OCI-LY7 (cell line): Measurements from ENCODE around the gene DPM2. TPM values are rescaled to one million over a fixed set of nuclear protein-coding genes. Genes with fewer than 3 reads are reported as not detected.

Experiments
- BruUV-seq: library from RNA; stranded (reverse); fragments of 400-500 nt; replicated peaks from 2 replicates; lab custom pipeline; 2021; lab: Mats Ljungman, UMichigan
- CTCF ChIA-PET: fragments of 300-600 bp; sonication (Branson Sonifier 250); formaldehyde crosslinking; loops from one replicate; lab custom pipeline; 2022; ENCODE audit warnings: antibody characterized with exemption; ENCODE audit not compliant: unreplicated experiment; lab: Charles Lee
- POLR2A ChIA-PET: fragments of 300-600 bp; sonication (Branson Sonifier 250); formaldehyde crosslinking; loops from one replicate; lab custom pipeline; 2022; ENCODE audit warnings: antibody characterized with exemption; lab: Charles Lee
- DNase-seq: peaks from one replicate; pipeline ENCODE4 v3.0.0-alpha.2; 2015; ENCODE audit warnings: low spot score
- H2AFZ ChIP-seq: fragments of 200-600 bp; sonication (generic), shearing (Covaris generic); 2 replicates; pipeline ENCODE4 v1.6.1; 2014; ENCODE audit warnings: mild to moderate bottlenecking, antibody characterized with exemption, low read length, moderate library complexity
- H3K27ac ChIP-seq: fragments of 200-600 bp; sonication (generic); 2 replicates; pipeline ENCODE4 v1.5.1; 2014; ENCODE audit warnings: mixed run types, low read depth, mild to moderate bottlenecking, moderate library complexity, low read length, inconsistent platforms; ENCODE audit not compliant: poor library complexity, severe bottlenecking
- H3K36me3 ChIP-seq: fragments of 200-600 bp; sonication (generic); 2 replicates; pipeline ENCODE4 v1.6.1; 2014; ENCODE audit warnings: mild to moderate bottlenecking, antibody characterized with exemption, low read length, moderate library complexity, mixed read lengths; ENCODE audit not compliant: insufficient read depth
- H3K4me1 ChIP-seq: fragments of 200-600 bp; sonication (generic); 2 replicates; pipeline ENCODE4 v1.5.1; 2014; ENCODE audit warnings: mild to moderate bottlenecking, low read length; ENCODE audit not compliant: insufficient read depth, poor library complexity, severe bottlenecking
- H3K4me2 ChIP-seq: fragments of 200-600 bp; sonication (generic); 2 replicates; pipeline ENCODE4 v1.6.1; 2014; ENCODE audit warnings: mild to moderate bottlenecking, low read length
- H3K4me3 ChIP-seq: fragments of 200-600 bp; sonication (generic); 2 replicates; pipeline ENCODE4 v1.5.1; 2014; ENCODE audit warnings: mild to moderate bottlenecking, low read depth, low read length; ENCODE audit not compliant: poor library complexity, severe bottlenecking
- H3K79me2 ChIP-seq: fragments of 200-600 bp; sonication (generic); 2 replicates; pipeline ENCODE4 v1.6.1; 2016; ENCODE audit warnings: low read depth, mild to moderate bottlenecking, low read length, moderate library complexity, mixed read lengths; ENCODE audit not compliant: insufficient read depth
- H3K9me2 ChIP-seq: fragments of 200-600 bp; sonication (generic); 2 replicates; pipeline ENCODE4 v1.6.1; 2016; ENCODE audit warnings: mild to moderate bottlenecking, low read length, mixed read lengths; ENCODE audit not compliant: insufficient read depth
- H3K9me3 ChIP-seq: fragments of 200-600 bp; sonication (generic); 2 replicates; pipeline ENCODE4 v1.6.1; 2014; ENCODE audit warnings: mild to moderate bottlenecking, mixed run types, low read length, mixed read lengths
- H4K20me1 ChIP-seq: fragments of 200-600 bp; sonication (generic); 2 replicates; pipeline ENCODE4 v1.6.1; 2014; ENCODE audit warnings: mild to moderate bottlenecking, antibody characterized with exemption, low read length, moderate library complexity, mixed read lengths; ENCODE audit not compliant: insufficient read depth
- CTCF ChIP-seq: fragments of 200-600 bp; sonication (generic); conservative IDR thresholded peaks from 2 replicates; pipeline ENCODE4 v1.5.1; 2014; ENCODE audit warnings: mild to moderate bottlenecking, antibody characterized with exemption, low read length, moderate library complexity, mixed read lengths
- EZH2phosphoT487 ChIP-seq: fragments of 200-600 bp; sonication (generic); IDR thresholded peaks from 2 replicates; pipeline ENCODE4 v1.6.1; 2018; ENCODE audit warnings: low read depth, borderline replicate concordance, mild to moderate bottlenecking, mixed run types, antibody characterized with exemption, low read length, moderate library complexity, mixed read lengths
- intact Hi-C: fragments of 100-400 bp; cut with micrococcal nuclease; formaldehyde crosslinking; loops from one replicate; pipeline ENCODE4 v1.10.0; 2022; ENCODE audit not compliant: unreplicated experiment
- total RNA-seq, 2 experiments: library from RNA; depleted of rRNA in 1 of 2; stranded (reverse); fragments of >200 nt in 1 of 2; shearing (Covaris generic) in 1 of 2; gene quantifications; 2 replicates each; pipeline ENCODE4 v1.2.3, GENCODE V29; 2014 to 2022

The DPM2 gene
- total RNA-seq, 2 experiments from 2014 or later = 49.7 to 50.7 TPM

- H3K36me3 ChIP-seq = peaks cover 59% of the 10 kb centered on the region
- no peak overlapping the region for H3K27ac ChIP-seq
- H3K4me3 ChIP-seq = no peak overlapping the region
- intact Hi-C loops = no loop called here
- H4K20me1 ChIP-seq = no peaks in the 10 kb centered on the region
- no peaks in the 10 kb centered on the region for H3K9me2 ChIP-seq
- POLR2A ChIA-PET = no interaction called here
- no peak overlapping the region for H3K4me2 ChIP-seq
- TF ChIP-seq EZH2phosphoT487 (no peak), CTCF (no peak)
- no peak for DNase-seq
- H3K9me3 ChIP-seq = no peaks in the 10 kb centered on the region
- H3K79me2 ChIP-seq = no peaks in the 10 kb centered on the region
- H2AFZ ChIP-seq = no peak overlapping the region
- peaks cover 10% of the 10 kb centered on the region for H3K4me1 ChIP-seq
- CTCF ChIA-PET = no interaction called here
- no TSS peak for BruUV-seq
These were observed 51.2 kb downstream of the DPM2 start for GRCh38 chr9:127886401-127886972.

- DNase-seq = no peak
- no TSS peak for BruUV-seq
- TF ChIP-seq CTCF = no peak
- no peak for TF ChIP-seq EZH2phosphoT487
- no peak overlapping the region for H3K4me3 ChIP-seq
- H2AFZ ChIP-seq = no peak overlapping the region
- ChIA-PET CTCF (no interaction called here), POLR2A (no interaction called here)
- peaks cover 54% of the 10 kb centered on the region for H3K36me3 ChIP-seq
- no peak overlapping the region for H3K4me2 ChIP-seq
- H3K9me2 ChIP-seq = no peaks in the 10 kb centered on the region
- H3K9me3 ChIP-seq = no peaks in the 10 kb centered on the region
- no peak overlapping the region for H3K27ac ChIP-seq
- intact Hi-C loops = no loop called here
- no peaks in the 10 kb centered on the region for H3K79me2 ChIP-seq
- peaks cover 16% of the 10 kb centered on the region for H3K4me1 ChIP-seq
- H4K20me1 ChIP-seq = no peaks in the 10 kb centered on the region
These were observed 52.0 kb downstream of the DPM2 start for GRCh38 chr9:127885508-127886281.

Other genes starting within 250 kb of the DPM2 start
- 0.22 TPM in 1 of 2 replicates, not detected in the other for gene CFAP157, start 230.9 kb downstream of the DPM2 start, total RNA-seq (2014; rRNA removed; shearing (Covaris generic))
- gene CFAP157, start 230.9 kb downstream of the DPM2 start, total RNA-seq (2022) = 0.13 TPM in 1 of 2 replicates, not detected in the other
- 11.1 and 12.4 TPM in 2 replicates for gene PTRH1, start 222.2 kb downstream of the DPM2 start, total RNA-seq (2014; rRNA removed; shearing (Covaris generic))
- gene PTRH1, start 222.2 kb downstream of the DPM2 start, total RNA-seq (2022) = 8.9 and 10.2 TPM in 2 replicates
- not detected in 2 replicates for gene TTC16, start 221.8 kb downstream of the DPM2 start, total RNA-seq (2014; rRNA removed; shearing (Covaris generic))
- not detected in 2 replicates for gene TTC16, start 221.8 kb downstream of the DPM2 start, total RNA-seq (2022)
- gene TOR2A, start 202.6 kb downstream of the DPM2 start, total RNA-seq (2014; rRNA removed; shearing (Covaris generic)) = 8.9 and 13.9 TPM in 2 replicates
- gene TOR2A, start 202.6 kb downstream of the DPM2 start, total RNA-seq (2022) = 17.9 and 21.6 TPM in 2 replicates
- gene SH2D3C, start 159.2 kb downstream of the DPM2 start, total RNA-seq (2014; rRNA removed; shearing (Covaris generic)) = 38.5 and 40.0 TPM in 2 replicates
- 39.1 and 45.7 TPM in 2 replicates for gene SH2D3C, start 159.2 kb downstream of the DPM2 start, total RNA-seq (2022)
- gene CDK9, start 151.8 kb downstream of the DPM2 start, total RNA-seq (2014; rRNA removed; shearing (Covaris generic)) = 69.8 and 80.0 TPM in 2 replicates
- gene CDK9, start 151.8 kb downstream of the DPM2 start, total RNA-seq (2022) = 123 and 136 TPM in 2 replicates
- gene FPGS, start 135.0 kb downstream of the DPM2 start, total RNA-seq (2014; rRNA removed; shearing (Covaris generic)) = 136 and 147 TPM in 2 replicates
- gene FPGS, start 135.0 kb downstream of the DPM2 start, total RNA-seq (2022) = 132 and 165 TPM in 2 replicates
- gene ENG, start 83.2 kb downstream of the DPM2 start, total RNA-seq (2014; rRNA removed; shearing (Covaris generic)) = not detected in 2 replicates
- gene ENG, start 83.2 kb downstream of the DPM2 start, total RNA-seq (2022) = not detected in 2 replicates
- 10.7 and 19.5 TPM in 2 replicates for gene AK1, start 60.2 kb downstream of the DPM2 start, total RNA-seq (2014; rRNA removed; shearing (Covaris generic))
- gene AK1, start 60.2 kb downstream of the DPM2 start, total RNA-seq (2022) = 21.6 and 22.6 TPM in 2 replicates
- 38.8 and 43.7 TPM in 2 replicates for gene ST6GALNAC6, start 38.3 kb downstream of the DPM2 start, total RNA-seq (2014; rRNA removed; shearing (Covaris generic))
- gene ST6GALNAC6, start 38.3 kb downstream of the DPM2 start, total RNA-seq (2022) = 51.3 and 52.7 TPM in 2 replicates
- 112 and 180 TPM in 2 replicates for gene ST6GALNAC4, start 20.8 kb downstream of the DPM2 start, total RNA-seq (2014; rRNA removed; shearing (Covaris generic))
- gene ST6GALNAC4, start 20.8 kb downstream of the DPM2 start, total RNA-seq (2022) = 118 and 125 TPM in 2 replicates
- gene PIP5KL1, start 7.1 kb downstream of the DPM2 start, total RNA-seq (2014; rRNA removed; shearing (Covaris generic)) = 0.59 and 0.95 TPM in 2 replicates
- gene PIP5KL1, start 7.1 kb downstream of the DPM2 start, total RNA-seq (2022) = 4.4 and 4.6 TPM in 2 replicates
- 25.8 and 34.7 TPM in 2 replicates for gene EEIG1, start 43.1 kb upstream of the DPM2 start, total RNA-seq (2014; rRNA removed; shearing (Covaris generic))
- 60.1 and 69.1 TPM in 2 replicates for gene EEIG1, start 43.1 kb upstream of the DPM2 start, total RNA-seq (2022)
- 8.6 TPM in 2 replicates for gene NAIF1, start 129.5 kb upstream of the DPM2 start, total RNA-seq (2014; rRNA removed; shearing (Covaris generic))
- 14.8 and 14.9 TPM in 2 replicates for gene NAIF1, start 129.5 kb upstream of the DPM2 start, total RNA-seq (2022)
- gene SLC25A25, start 130.4 kb upstream of the DPM2 start, total RNA-seq (2014; rRNA removed; shearing (Covaris generic)) = 21.4 and 23.7 TPM in 2 replicates
- 17.6 and 20.2 TPM in 2 replicates for gene SLC25A25, start 130.4 kb upstream of the DPM2 start, total RNA-seq (2022)
- 67.4 and 68.1 TPM in 2 replicates for gene PTGES2, start 189.9 kb upstream of the DPM2 start, total RNA-seq (2014; rRNA removed; shearing (Covaris generic))
- 59.2 and 76.3 TPM in 2 replicates for gene PTGES2, start 189.9 kb upstream of the DPM2 start, total RNA-seq (2022)
- not detected in 2 replicates for gene LCN2, start 211.6 kb upstream of the DPM2 start, total RNA-seq (2014; rRNA removed; shearing (Covaris generic))
- gene LCN2, start 211.6 kb upstream of the DPM2 start, total RNA-seq (2022) = not detected in 2 replicates
- gene BBLN, start 222.4 kb upstream of the DPM2 start, total RNA-seq (2014; rRNA removed; shearing (Covaris generic)) = 82.0 and 104 TPM in 2 replicates
- gene BBLN, start 222.4 kb upstream of the DPM2 start, total RNA-seq (2022) = 66.9 and 67.5 TPM in 2 replicates